ENCODE data around the gene TPM3.

- TF ChIP-seq, protein P1, sequence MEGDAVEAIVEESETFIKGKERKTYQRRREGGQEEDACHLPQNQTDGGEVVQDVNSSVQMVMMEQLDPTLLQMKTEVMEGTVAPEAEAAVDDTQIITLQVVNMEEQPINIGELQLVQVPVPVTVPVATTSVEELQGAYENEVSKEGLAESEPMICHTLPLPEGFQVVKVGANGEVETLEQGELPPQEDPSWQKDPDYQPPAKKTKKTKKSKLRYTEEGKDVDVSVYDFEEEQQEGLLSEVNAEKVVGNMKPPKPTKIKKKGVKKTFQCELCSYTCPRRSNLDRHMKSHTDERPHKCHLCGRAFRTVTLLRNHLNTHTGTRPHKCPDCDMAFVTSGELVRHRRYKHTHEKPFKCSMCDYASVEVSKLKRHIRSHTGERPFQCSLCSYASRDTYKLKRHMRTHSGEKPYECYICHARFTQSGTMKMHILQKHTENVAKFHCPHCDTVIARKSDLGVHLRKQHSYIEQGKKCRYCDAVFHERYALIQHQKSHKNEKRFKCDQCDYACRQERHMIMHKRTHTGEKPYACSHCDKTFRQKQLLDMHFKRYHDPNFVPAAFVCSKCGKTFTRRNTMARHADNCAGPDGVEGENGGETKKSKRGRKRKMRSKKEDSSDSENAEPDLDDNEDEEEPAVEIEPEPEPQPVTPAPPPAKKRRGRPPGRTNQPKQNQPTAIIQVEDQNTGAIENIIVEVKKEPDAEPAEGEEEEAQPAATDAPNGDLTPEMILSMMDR (IDR thresholded peaks at IDR 0.05), result no peak
- TF ChIP-seq POLR2A (IDR thresholded peaks at IDR 0.05), result no peak
Observed at GRCh38 chr1:154225370-154225769, 33.5 kb upstream of the TPM3 start.
